HPDE6-E6E7 (cell line): ENCODE measurements around the gene CHID1.

Source experiments
- DNase-seq: peaks from one replicate; pipeline ENCODE4 v3.0.0; 2011; ENCODE audit warnings: missing footprints; ENCODE audit errors: extremely low spot score

Gene CHID1

GRCh38 chr11:933142-933851 is 22.7 kb upstream of the CHID1 start:
- DNase-seq, result no peak

- DNase-seq, result no peak
Observed at GRCh38 chr11:932435-932834, 21.8 kb upstream of the CHID1 start.

GRCh38 chr11:931385-931784 is 20.8 kb upstream of the CHID1 start:
- DNase-seq, result no peak

DNA sequence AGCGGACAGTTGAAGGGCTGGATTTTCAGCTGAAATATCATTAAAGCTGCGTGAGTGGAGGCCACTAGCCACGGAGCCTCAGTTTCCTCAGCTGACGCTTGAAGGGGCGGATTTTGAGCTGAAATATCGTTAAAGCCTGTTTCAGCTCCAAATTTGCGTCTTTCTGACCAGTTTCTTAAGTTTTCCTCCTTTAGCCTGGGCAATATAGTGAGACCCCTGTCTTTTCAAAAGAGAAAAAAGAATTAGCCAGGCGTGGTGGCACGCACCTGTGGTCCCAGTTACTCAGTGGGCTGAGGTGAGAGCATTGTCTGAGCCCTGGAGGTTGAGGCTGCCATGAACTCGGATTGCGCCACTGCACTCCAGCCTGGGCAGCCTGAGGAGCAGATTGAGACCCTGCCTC is 18.8 kb upstream of the CHID1 start:
- DNase-seq, result no peak

- no peak for DNase-seq
Observed at GRCh38 chr11:928786-929185, 18.2 kb upstream of the CHID1 start.

- no peak for DNase-seq
Observed at GRCh38 chr11:927871-928270, 17.3 kb upstream of the CHID1 start.

- peak; percentile 60 for DNase-seq
Observed at GRCh38 chr11:926341-926916, 15.8 kb upstream of the CHID1 start.

- peak; percentile 79 for DNase-seq
Observed at GRCh38 chr11:925496-926301, 15.1 kb upstream of the CHID1 start, which contains the start of gene AP2A2. Gene AP2A2 (plus strand): TSS chr11:925870. CDS start chr11:926022, 152 bp downstream.

- no peak for DNase-seq
Observed at GRCh38 chr11:925158-925495, 14.5 kb upstream of the CHID1 start.

DNA sequence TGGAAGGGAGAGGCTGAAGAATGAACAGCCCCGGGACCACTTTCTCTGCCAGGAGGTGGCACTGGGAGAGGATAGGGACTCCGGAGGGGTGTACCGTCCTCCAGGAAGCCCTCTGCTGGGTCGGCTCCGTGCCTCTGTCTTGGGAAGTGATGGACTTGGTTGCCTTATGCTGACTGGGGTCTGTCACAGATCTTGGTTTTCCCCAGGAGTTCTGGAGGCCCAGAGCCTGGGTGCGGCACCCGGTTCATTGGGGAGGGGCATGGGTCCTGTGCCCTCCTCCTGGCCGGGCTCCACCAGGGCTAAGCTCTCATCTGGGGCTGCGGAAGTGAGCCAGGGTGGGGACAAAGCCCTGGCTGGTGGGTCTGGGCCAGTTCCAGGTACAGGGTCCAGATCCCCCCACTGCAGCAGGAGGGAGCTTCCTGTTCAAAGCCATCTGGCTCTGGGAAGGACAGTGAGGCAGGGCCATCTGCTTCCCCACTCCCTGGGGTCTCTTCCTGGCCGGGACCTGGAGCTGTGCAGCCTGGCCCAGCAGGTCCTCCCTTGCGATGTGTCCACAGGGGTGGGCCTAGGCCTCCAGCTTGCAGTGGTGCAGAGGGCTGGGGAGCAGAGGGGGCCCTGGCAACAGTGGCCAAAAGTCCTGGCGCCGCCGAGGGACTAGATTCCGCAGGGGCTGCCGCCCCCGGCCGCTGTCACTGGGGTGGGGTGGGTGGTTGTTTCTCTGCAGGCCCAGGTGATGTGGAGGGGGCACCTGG is 14.0 kb upstream of the CHID1 start:
- no peak for DNase-seq

DNA sequence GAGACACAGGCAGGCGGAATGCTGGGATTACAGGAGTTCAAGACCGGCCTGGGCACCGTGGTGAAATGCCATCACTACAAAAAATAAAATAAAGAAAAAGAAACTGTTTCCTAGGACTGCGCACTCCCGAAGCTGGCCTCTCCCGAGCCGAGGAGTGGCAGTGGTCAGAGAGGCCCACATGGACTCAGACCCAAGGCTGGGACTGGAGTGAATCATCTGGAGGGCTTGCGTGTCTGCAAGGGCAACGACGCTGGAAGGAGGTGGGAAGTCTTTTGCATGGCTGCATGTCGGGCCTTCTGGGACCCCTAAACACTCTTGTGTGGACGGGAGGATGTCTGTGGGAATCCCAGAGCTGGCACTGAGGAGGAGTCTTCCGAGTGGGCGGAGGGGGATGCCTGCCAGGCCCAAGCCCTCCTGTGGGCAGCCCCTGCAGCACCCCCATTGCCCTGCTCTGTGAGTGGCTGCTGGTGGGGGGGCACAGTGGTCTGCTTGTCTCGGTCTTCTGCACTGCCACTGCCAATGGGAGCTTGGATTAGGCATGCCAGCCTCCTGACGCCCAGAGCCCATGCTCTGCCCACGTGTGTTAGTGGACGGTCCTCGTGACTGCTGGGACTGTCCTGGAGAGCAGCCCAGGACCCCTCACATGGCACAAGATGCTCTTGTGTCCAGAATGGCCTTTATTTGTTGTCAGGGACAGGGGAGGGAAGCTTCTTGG is 13.2 kb upstream of the CHID1 start:
- DNase-seq, result no peak

DNA sequence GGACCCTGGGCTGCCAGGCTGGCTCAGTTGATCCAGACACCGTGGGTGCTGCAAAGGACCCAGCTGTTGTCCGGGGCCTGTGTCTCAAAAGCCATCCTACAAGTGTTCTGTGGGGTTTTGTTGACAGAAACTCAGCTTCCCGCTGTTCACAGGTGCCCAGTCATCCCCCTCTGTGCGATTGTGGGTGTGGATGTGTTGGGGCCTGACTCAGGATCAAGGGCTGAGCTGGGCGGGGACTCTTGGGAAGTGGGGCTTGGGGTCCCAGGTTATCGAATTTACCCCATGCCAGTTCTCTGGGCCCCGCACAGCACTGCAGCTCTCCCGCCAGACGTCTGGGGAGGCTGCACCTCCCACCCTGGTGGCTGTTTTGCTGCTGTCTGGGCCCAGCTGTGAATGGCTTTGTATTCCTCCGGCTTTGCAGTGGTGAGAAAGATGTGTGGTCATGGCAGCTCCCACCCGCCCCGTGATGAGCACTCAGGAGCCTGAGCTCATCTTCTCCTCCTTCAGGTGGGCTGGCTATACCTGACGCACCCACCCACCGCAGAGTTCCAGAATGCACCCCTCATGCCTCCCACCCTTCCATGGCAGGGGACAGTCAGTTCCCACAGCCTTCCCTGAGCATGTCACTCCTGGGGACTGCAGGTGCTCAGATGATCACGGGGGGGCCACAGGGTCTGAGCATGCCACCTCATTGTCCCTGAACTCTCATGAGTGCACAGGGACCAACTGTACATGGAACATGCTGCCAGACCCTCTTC is 11.5 kb upstream of the CHID1 start:
- DNase-seq, result no peak

- no peak for DNase-seq
Observed at GRCh38 chr11:917426-917825, 6.8 kb upstream of the CHID1 start.

DNA sequence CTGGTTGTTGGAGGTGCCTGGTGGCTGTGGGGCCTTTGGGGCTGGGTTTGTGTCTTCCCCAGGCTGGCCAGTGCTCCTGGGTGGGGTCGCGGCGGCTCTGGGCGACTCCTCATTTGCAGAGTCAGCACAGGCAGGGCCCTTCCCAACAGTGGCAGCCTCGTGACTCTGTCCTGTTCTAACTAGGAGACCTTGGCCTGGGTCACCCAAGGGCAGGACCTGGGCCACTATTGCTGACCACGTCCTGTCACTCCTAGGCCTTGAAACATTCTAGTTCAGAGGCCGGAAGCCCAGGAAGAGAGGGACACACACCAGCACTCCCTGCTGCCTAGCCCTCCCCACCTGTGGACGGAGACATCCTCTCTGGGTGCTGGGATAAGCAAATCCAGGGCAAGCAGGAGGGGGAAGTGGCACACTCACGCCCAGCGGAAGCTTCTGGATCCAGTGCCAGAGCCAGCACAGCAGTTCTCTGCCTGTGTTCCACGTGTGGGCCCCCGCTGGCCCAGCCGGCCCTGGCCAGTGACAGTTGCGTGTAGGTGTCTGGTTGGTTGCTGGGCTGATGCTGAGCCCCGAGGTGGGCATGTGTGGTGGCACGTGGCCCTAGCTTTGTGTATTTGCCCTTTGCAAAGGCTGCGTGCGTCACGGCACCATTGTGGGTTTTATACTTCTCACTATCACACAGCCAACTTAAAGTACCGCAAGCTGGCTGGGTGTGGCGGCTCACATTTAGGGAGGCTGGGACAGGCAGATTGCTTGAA is 4.3 kb upstream of the CHID1 start:
- DNase-seq, result no peak

GRCh38 chr11:914204-914603 is 3.6 kb upstream of the CHID1 start:
- no peak for DNase-seq

GRCh38 chr11:913043-913442 is 2.4 kb upstream of the CHID1 start:
- DNase-seq, result no peak

DNA sequence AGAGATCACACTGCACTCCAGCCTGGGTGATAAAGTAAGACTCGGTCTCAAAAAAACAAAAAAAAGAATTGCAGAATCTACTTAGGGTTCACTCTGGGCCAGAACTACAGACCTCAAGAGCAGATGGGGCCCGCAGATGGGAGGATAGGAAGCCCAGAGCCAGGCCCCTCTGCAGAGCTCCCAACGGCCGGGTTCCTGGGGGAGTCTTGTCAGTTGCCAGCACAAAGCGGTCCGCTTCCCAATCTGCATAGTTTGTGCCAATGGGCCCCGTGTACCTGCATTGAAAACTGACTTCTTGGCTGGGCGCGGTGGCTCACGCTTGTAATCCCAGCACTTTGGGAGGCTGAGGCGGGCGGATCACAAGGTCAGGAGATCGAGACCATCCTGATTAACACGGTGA is 1.7 kb upstream of the CHID1 start:
- DNase-seq, result no peak

- no peak for DNase-seq
Observed at GRCh38 chr11:911890-912219, 1.2 kb upstream of the CHID1 start.

- no peak for DNase-seq
Observed at GRCh38 chr11:911031-911889, 650 bp upstream of the CHID1 start.
